Stomach (tissue), 4 donors: Measurements from ENCODE around the gene IMPDH2.

Experiments used
- CTCF ChIP-seq, 7 experiments: fragments of 450-650 bp in 4 of 7; fragments of 200-600 bp in 3 of 7; sonication (generic) in 3 of 7; IDR thresholded peaks; one replicate each; pipeline ENCODE4 v1.5.1; 2016 to 2019; ENCODE audit warnings: antibody characterized with exemption in 7 of 7, control low read depth in 2 of 7, mild to moderate bottlenecking in 1 of 7
- POLR2A ChIP-seq, 4 donors: fragments of 450-650 bp; IDR thresholded peaks; one replicate each; pipeline ENCODE4 v1.6.1; 2016; ENCODE audit warnings: antibody characterized with exemption in 4 of 4, control low read depth in 2 of 4, mild to moderate bottlenecking in 1 of 4, moderate library complexity in 1 of 4
- POLR2AphosphoS5 ChIP-seq, 3 donors: sonication (generic); formaldehyde crosslinking; IDR thresholded peaks; one replicate each; pipeline ENCODE4 v1.6.1; 2016; ENCODE audit warnings: antibody characterized with exemption in 3 of 3

- no peak for TF ChIP-seq CTCF (IDR thresholded peaks at IDR 0.05)
- TF ChIP-seq POLR2A (IDR thresholded peaks at IDR 0.05): no peak
- TF ChIP-seq POLR2AphosphoS5 (IDR thresholded peaks at IDR 0.05): no peak
These were observed 39.9 kb downstream of the IMPDH2 start for GRCh38 chr3:48989126-48989795.
